Endodermal cell (in vitro differentiated cells): ENCODE measurements around the gene FUT1. TPM values are rescaled to one million over a fixed set of nuclear protein-coding genes. Genes with fewer than 3 reads are reported as not detected.

ENCODE experiments used
- DNase-seq: peaks from one replicate; pipeline ENCODE4 v3.0.0-alpha.2; 2017
- H3K27ac ChIP-seq: 2 replicates; pipeline ENCODE4 v1.5.1; 2013; ENCODE audit warnings: mild to moderate bottlenecking, low read depth, low read length, moderate library complexity
- H3K27me3 ChIP-seq: 2 replicates; pipeline ENCODE4 v1.6.1; 2013; ENCODE audit warnings: mild to moderate bottlenecking, low read length, moderate library complexity; ENCODE audit not compliant: insufficient read depth, control insufficient read depth, poor library complexity, severe bottlenecking
- H3K36me3 ChIP-seq: 2 replicates; pipeline ENCODE4 v1.7.0; 2013; ENCODE audit warnings: mild to moderate bottlenecking, low read length, moderate library complexity; ENCODE audit not compliant: control insufficient read depth, insufficient read depth
- H3K4me1 ChIP-seq: one replicate; pipeline ENCODE4 v1.7.0; 2013; ENCODE audit warnings: low read length; ENCODE audit not compliant: control insufficient read depth, insufficient read depth
- H3K4me3 ChIP-seq: 2 replicates; pipeline ENCODE4 v1.5.1; 2013; ENCODE audit warnings: mild to moderate bottlenecking, low read length, moderate library complexity
- H3K9ac ChIP-seq: 2 replicates; pipeline ENCODE4 v1.6.1; 2013; ENCODE audit warnings: mild to moderate bottlenecking, low read length, moderate library complexity; ENCODE audit not compliant: poor library complexity, severe bottlenecking; ENCODE audit errors: extremely low read depth
- H3K9me3 ChIP-seq: 2 replicates; pipeline ENCODE4 v1.6.1; 2013; ENCODE audit warnings: mild to moderate bottlenecking, low read length, moderate library complexity; ENCODE audit not compliant: control insufficient read depth
- H3K27ac Mint-ChIP-seq: 2 replicates; pipeline ENCODE4 v1.8.0; 2020; ENCODE audit warnings: mixed read lengths
- H3K27me3 Mint-ChIP-seq: 2 replicates; pipeline ENCODE4 v1.8.0; 2021; ENCODE audit warnings: mild to moderate bottlenecking, mixed read lengths; ENCODE audit not compliant: insufficient read depth
- H3K36me3 Mint-ChIP-seq: 2 replicates; pipeline ENCODE4 v1.8.0; 2020; ENCODE audit warnings: low read depth, mixed read lengths
- H3K4me1 Mint-ChIP-seq: 2 replicates; pipeline ENCODE4 v1.8.0; 2020; ENCODE audit warnings: mixed read lengths
- H3K4me3 Mint-ChIP-seq: 2 replicates; pipeline ENCODE4 v1.8.0; 2020; ENCODE audit warnings: mild to moderate bottlenecking, moderate library complexity, mixed read lengths
- H3K9me3 Mint-ChIP-seq: 2 replicates; pipeline ENCODE4 v1.8.0; 2020; ENCODE audit warnings: mild to moderate bottlenecking, mixed read lengths
- CTCF ChIP-seq: fragments of 200-600 bp; sonication (generic); conservative IDR thresholded peaks from 2 replicates; pipeline ENCODE4 v1.5.0; 2021; ENCODE audit warnings: antibody characterized with exemption, mild to moderate bottlenecking
- WGBS, 2 experiments: methylation state at CpG; one replicate each; pipeline versions ENCODE4 v1.1.5 to v1.1.7; 2013; ENCODE audit warnings: missing lambda C conversion rate in 2 of 2, mixed read lengths in 1 of 2; ENCODE audit not compliant: insufficient coverage in 1 of 2, insufficient read length in 1 of 2; 5-methylcytosine and 5-hydroxymethylcytosine counted together
- total RNA-seq, 2 donors: library from RNA; stranded (reverse); fragmentation: NEBNext Ultra II Directional in 1 of 2; extraction: Animal tissue kit (Norgen Biotek cat#: 25700) in 1 of 2; gene quantifications; 2 replicates in 1 of 2; 3 replicates in 1 of 2; pipeline ENCODE4 v1.2.1, GENCODE V29; 2021

FUT1 gene
- total RNA-seq, 2 donors from 2014 or later, result 5.4 to 6.3 TPM

- TF ChIP-seq CTCF, result peak; percentile 69
- 4 to 7% methylated on average over 5 to 20 of the region's 25 CpGs for WGBS, 2 experiments
- H3K27ac Mint-ChIP-seq, result peak overlapping the region; percentile 55
These were observed 39.2 kb downstream of the FUT1 start for GRCh38 chr19:48713041-48713863.

GRCh38 chr19:48711106-48711662 lies 41.3 kb downstream of the FUT1 start:
- TF ChIP-seq CTCF, result no peak
- H3K36me3 Mint-ChIP-seq, result peaks cover 12% of the 10 kb centered on the region
- WGBS, 2 experiments, result 80 to 92% methylated on average over 4 of the region's 4 CpGs
- H3K9me3 Mint-ChIP-seq, result peaks cover 7% of the 10 kb centered on the region
- no peak overlapping the region for H3K27ac Mint-ChIP-seq
- Histone ChIP-seq H3K9ac (no peak overlapping the region), H3K27me3 (no peaks in the 10 kb centered on the region), H3K4me3 (no peak overlapping the region), H3K4me1 (no peaks in the 10 kb centered on the region), H3K27ac (no peak overlapping the region), H3K36me3 (no peaks in the 10 kb centered on the region), H3K9me3 (peaks cover 4% of the 10 kb centered on the region)
- H3K4me3 Mint-ChIP-seq, result no peak overlapping the region
- peaks cover 7% of the 10 kb centered on the region for H3K27me3 Mint-ChIP-seq
- DNase-seq, result no peak
- peaks cover 10% of the 10 kb centered on the region for H3K4me1 Mint-ChIP-seq

More at GRCh38 chr19:48713041-48713863, 39.2 kb downstream of the FUT1 start:
- Histone ChIP-seq H3K4me1 (no peaks in the 10 kb centered on the region), H3K27me3 (no peaks in the 10 kb centered on the region), H3K4me3 (peak overlapping the region; percentile 91), H3K9me3 (peaks cover 4% of the 10 kb centered on the region), H3K36me3 (no peaks in the 10 kb centered on the region), H3K9ac (peak overlapping the region; percentile 52), H3K27ac (no peak overlapping the region)
- peaks cover 13% of the 10 kb centered on the region for H3K4me1 Mint-ChIP-seq
- H3K9me3 Mint-ChIP-seq, result peaks cover 7% of the 10 kb centered on the region
- H3K27me3 Mint-ChIP-seq, result peaks cover 7% of the 10 kb centered on the region
- peak; percentile 88 for DNase-seq
- peaks cover 8% of the 10 kb centered on the region for H3K36me3 Mint-ChIP-seq
- peak overlapping the region; percentile 75 for H3K4me3 Mint-ChIP-seq

GRCh38 chr19:48708471-48708870 lies 44.0 kb downstream of the FUT1 start:
- Mint-ChIP-seq H3K27ac (no peak overlapping the region), H3K9me3 (peaks cover 13% of the 10 kb centered on the region), H3K27me3 (peaks cover 7% of the 10 kb centered on the region), H3K4me3 (no peak overlapping the region), H3K36me3 (peaks cover 30% of the 10 kb centered on the region), H3K4me1 (peaks cover 3% of the 10 kb centered on the region)
- DNase-seq, result peak; percentile 55
- Histone ChIP-seq H3K36me3 (no peaks in the 10 kb centered on the region), H3K27ac (no peak overlapping the region), H3K9ac (no peak overlapping the region), H3K9me3 (peaks cover 4% of the 10 kb centered on the region), H3K4me3 (no peak overlapping the region), H3K27me3 (no peaks in the 10 kb centered on the region), H3K4me1 (no peaks in the 10 kb centered on the region)
- WGBS, 2 experiments, result 61 to 71% methylated on average over 8 to 11 of the region's 11 CpGs
- no peak for TF ChIP-seq CTCF
